ENCODE measurements around the gene EIF4G1. TPM values are rescaled to one million over a fixed set of nuclear protein-coding genes. Genes with fewer than 3 reads are reported as not detected.

The EIF4G1 gene
- total RNA-seq, 4 donors from 2014 or later = 173 to 248 (median 192) TPM

- peaks cover 0 to 65% (median 36%) of the 10 kb centered on the region in 3 donors for H3K36me3 ChIP-seq
- peaks cover 0 to 22% (median 18%) of the 10 kb centered on the region in 4 donors for H3K4me1 ChIP-seq
- TF ChIP-seq POLR2A (IDR thresholded peaks at IDR 0.05) = no peak
- no peak for TF ChIP-seq EP300 (IDR thresholded peaks at IDR 0.05)
- TF ChIP-seq, protein P1, sequence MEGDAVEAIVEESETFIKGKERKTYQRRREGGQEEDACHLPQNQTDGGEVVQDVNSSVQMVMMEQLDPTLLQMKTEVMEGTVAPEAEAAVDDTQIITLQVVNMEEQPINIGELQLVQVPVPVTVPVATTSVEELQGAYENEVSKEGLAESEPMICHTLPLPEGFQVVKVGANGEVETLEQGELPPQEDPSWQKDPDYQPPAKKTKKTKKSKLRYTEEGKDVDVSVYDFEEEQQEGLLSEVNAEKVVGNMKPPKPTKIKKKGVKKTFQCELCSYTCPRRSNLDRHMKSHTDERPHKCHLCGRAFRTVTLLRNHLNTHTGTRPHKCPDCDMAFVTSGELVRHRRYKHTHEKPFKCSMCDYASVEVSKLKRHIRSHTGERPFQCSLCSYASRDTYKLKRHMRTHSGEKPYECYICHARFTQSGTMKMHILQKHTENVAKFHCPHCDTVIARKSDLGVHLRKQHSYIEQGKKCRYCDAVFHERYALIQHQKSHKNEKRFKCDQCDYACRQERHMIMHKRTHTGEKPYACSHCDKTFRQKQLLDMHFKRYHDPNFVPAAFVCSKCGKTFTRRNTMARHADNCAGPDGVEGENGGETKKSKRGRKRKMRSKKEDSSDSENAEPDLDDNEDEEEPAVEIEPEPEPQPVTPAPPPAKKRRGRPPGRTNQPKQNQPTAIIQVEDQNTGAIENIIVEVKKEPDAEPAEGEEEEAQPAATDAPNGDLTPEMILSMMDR (IDR thresholded peaks at IDR 0.05) = no peak
- DNase-seq (ENCODE audit: low spot score in 2 of 2) = no peak
- H3K27ac ChIP-seq = peak overlapping the region in 1 of 4 donors; percentile 97
- 74 to 87% methylated on average over 3 of the region's 3 CpGs for WGBS, 2 donors
- H3K4me3 ChIP-seq = no peak overlapping the region
- no peaks in the 10 kb centered on the region for H3K27me3 ChIP-seq
- no peaks in the 10 kb centered on the region for H3K9me3 ChIP-seq
Measured at GRCh38 chr3:184333700-184334099, 19.3 kb downstream of the EIF4G1 start.

DNA sequence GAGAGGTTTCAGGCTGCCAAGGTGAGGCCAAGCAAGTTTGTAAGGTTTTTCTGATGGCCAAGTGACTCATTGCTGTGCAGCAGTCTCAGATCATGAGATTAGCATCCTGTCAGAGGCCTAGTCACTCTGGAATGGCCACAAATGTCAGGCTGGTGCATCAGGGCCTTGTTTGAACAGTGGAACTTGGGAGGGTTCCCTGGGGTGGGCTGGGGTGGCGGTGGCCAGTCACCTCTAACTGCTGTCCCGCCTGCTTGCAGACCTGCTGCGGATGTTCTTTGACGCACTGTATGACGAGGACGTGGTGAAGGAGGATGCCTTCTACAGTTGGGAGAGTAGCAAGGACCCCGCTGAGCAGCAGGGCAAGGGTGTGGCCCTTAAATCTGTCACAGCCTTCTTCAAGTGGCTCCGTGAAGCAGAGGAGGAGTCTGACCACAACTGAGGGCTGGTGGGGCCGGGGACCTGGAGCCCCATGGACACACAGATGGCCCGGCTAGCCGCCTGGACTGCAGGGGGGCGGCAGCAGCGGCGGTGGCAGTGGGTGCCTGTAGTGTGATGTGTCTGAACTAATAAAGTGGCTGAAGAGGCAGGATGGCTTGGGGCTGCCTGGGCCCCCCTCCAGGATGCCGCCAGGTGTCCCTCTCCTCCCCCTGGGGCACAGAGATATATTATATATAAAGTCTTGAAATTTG, 20.2 kb downstream of the EIF4G1 start:
- Histone ChIP-seq H3K4me3 (no peak overlapping the region), H3K4me1 (peaks cover 0 to 32% (median 23%) of the 10 kb centered on the region in 4 donors), H3K9me3 (no peaks in the 10 kb centered on the region), H3K27me3 (no peaks in the 10 kb centered on the region), H3K27ac (peak overlapping the region; percentile 94 to 100 (median 98)), H3K36me3 (peaks cover 0 to 56% (median 33%) of the 10 kb centered on the region in 3 donors)
- TF ChIP-seq, protein P1 (IDR thresholded peaks at IDR 0.05) = no peak
- TF ChIP-seq EP300 (IDR thresholded peaks at IDR 0.05) = no peak
- no peak for TF ChIP-seq POLR2A (IDR thresholded peaks at IDR 0.05)
- WGBS, 2 donors = 67 to 69% methylated on average over 15 of the region's 15 CpGs
- no peak for DNase-seq (ENCODE audit: low spot score in 2 of 2)

- peaks cover 0 to 49% (median 29%) of the 10 kb centered on the region in 3 donors for H3K36me3 ChIP-seq
- H3K4me1 ChIP-seq = peaks cover 0 to 34% (median 23%) of the 10 kb centered on the region in 4 donors
- TF ChIP-seq POLR2A (IDR thresholded peaks at IDR 0.05) (no peak), EP300 (IDR thresholded peaks at IDR 0.05) (no peak)
- TF ChIP-seq, protein P1 (IDR thresholded peaks at IDR 0.05) = no peak
- peak overlapping the region; percentile 63 to 98 (median 89) for H3K4me3 ChIP-seq
- no peak for DNase-seq (ENCODE audit: low spot score in 2 of 2)
- no peaks in the 10 kb centered on the region for H3K27me3 ChIP-seq
- WGBS, 2 donors = 58 to 62% methylated on average over 4 of the region's 4 CpGs
- peak overlapping the region; percentile 94 to 100 (median 98) for H3K27ac ChIP-seq
- H3K9me3 ChIP-seq = no peaks in the 10 kb centered on the region
Measured at GRCh38 chr3:184335291-184335660, 20.9 kb downstream of the EIF4G1 start.

- no peaks in the 10 kb centered on the region for H3K27me3 ChIP-seq
- peak overlapping the region; percentile 63 to 98 (median 89) for H3K4me3 ChIP-seq
- WGBS, 2 donors = 0 to 1% methylated on average over 37 to 75 of the region's 77 CpGs
- DNase-seq (ENCODE audit: low spot score in 2 of 2) = peak; percentile 82 to 90
- no peaks in the 10 kb centered on the region for H3K9me3 ChIP-seq
- H3K36me3 ChIP-seq = peaks cover 0 to 43% (median 22%) of the 10 kb centered on the region in 3 donors
- H3K4me1 ChIP-seq = peaks cover 0 to 34% (median 23%) of the 10 kb centered on the region in 4 donors
- peak overlapping the region; percentile 94 to 100 (median 98) for H3K27ac ChIP-seq
- TF ChIP-seq, protein P1 (IDR thresholded peaks at IDR 0.05) = peak in 1 of 5 experiments; percentile 35
- TF ChIP-seq EP300 (IDR thresholded peaks at IDR 0.05) (peak; percentile 89 to 96), POLR2A (IDR thresholded peaks at IDR 0.05) (peak; percentile 88 to 97)
Measured at GRCh38 chr3:184335661-184336546, 21.5 kb downstream of the EIF4G1 start.
